IMR-90 (cell line): Measurements from ENCODE around the gene C1QTNF1. TPM values are rescaled to one million over a fixed set of nuclear protein-coding genes. Genes with fewer than 3 reads are reported as not detected.

Experiments
- ATAC-seq: fragments of 200-7000 bp; cut with Tn5 transposase; 2 replicates; pipeline ENCODE4 v1.9.1; 2020; ENCODE audit warnings: low read depth, mild to moderate bottlenecking, moderate library complexity
- BruUV-seq: library from RNA; stranded (reverse); fragments of 400-500 nt; replicated peaks from 2 replicates; lab custom pipeline; 2021; lab: Mats Ljungman, UMichigan
- CTCF ChIA-PET: fragments of 300-600 bp; formaldehyde crosslinking; extraction: SDS; loops from one replicate; lab custom pipeline; 2021; ENCODE audit warnings: antibody characterized with exemption; lab: Yijun Ruan, JAX
- POLR2A ChIA-PET: fragments of 300-600 bp; sonication (Branson Sonifier 250); formaldehyde crosslinking; loops from one replicate; lab custom pipeline; 2022; ENCODE audit warnings: antibody characterized with exemption; ENCODE audit not compliant: unreplicated experiment; lab: Charles Lee
- DNase-seq: peaks from one replicate; pipeline ENCODE4 v3.0.0; 2013
- H2AFZ ChIP-seq: replicated peaks from 2 replicates; pipeline ENCODE3; 2013; ENCODE audit warnings: low read length, mild to moderate bottlenecking; ENCODE audit not compliant: poor library complexity
- H2AK5ac ChIP-seq: 2 replicates; pipeline ENCODE4 v1.6.1; 2013; ENCODE audit warnings: low read depth, low read length, inconsistent platforms
- H2AK9ac ChIP-seq: replicated peaks from 2 replicates; pipeline ENCODE3; 2013; ENCODE audit warnings: mild to moderate bottlenecking, low read depth, low read length, moderate library complexity; ENCODE audit not compliant: poor library complexity
- H2BK120ac ChIP-seq: 2 replicates; pipeline ENCODE4 v1.6.1; 2013; ENCODE audit warnings: low read depth, low read length, inconsistent platforms
- H2BK15ac ChIP-seq: 3 replicates; pipeline ENCODE4 v1.6.1; 2013; ENCODE audit warnings: low read depth, low read length, inconsistent platforms
- H2BK20ac ChIP-seq: 2 replicates; pipeline ENCODE4 v1.6.1; 2013; ENCODE audit warnings: low read depth, mild to moderate bottlenecking, inconsistent platforms, low read length, moderate library complexity
- H2BK5ac ChIP-seq: 2 replicates; pipeline ENCODE4 v1.6.1; 2013; ENCODE audit warnings: mild to moderate bottlenecking, low read depth, low read length, inconsistent platforms; ENCODE audit not compliant: poor library complexity, severe bottlenecking
- H3K14ac ChIP-seq: replicated peaks from 2 replicates; pipeline ENCODE4 v1.6.1; 2013; ENCODE audit warnings: low read depth, low read length, inconsistent platforms
- H3K18ac ChIP-seq: 2 replicates; pipeline ENCODE4 v1.6.1; 2013; ENCODE audit warnings: low read depth, low read length, control low read depth
- H3K23ac ChIP-seq: 2 replicates; pipeline ENCODE4 v1.6.1; 2013; ENCODE audit warnings: low read depth, low read length, inconsistent platforms
- H3K27ac ChIP-seq: 2 replicates; pipeline ENCODE4 v1.5.1; 2013; ENCODE audit warnings: mild to moderate bottlenecking, control low read depth, low read length; ENCODE audit not compliant: insufficient read depth
- H3K27me3 ChIP-seq: 2 replicates; pipeline ENCODE4 v1.6.1; 2013; ENCODE audit warnings: low read length; ENCODE audit not compliant: control insufficient read depth, insufficient read depth
- H3K36me3 ChIP-seq: 2 replicates; pipeline ENCODE4 v1.6.1; 2013; ENCODE audit warnings: low read length, mixed read lengths; ENCODE audit not compliant: control insufficient read depth, insufficient read depth
- H3K4ac ChIP-seq: 2 replicates; pipeline ENCODE4 v1.6.1; 2013; ENCODE audit warnings: low read depth, low read length, inconsistent platforms
- H3K4me1 ChIP-seq: 2 replicates; pipeline ENCODE4 v1.6.1; 2013; ENCODE audit warnings: low read length, mixed read lengths; ENCODE audit not compliant: control insufficient read depth, insufficient read depth
- H3K4me2 ChIP-seq: 2 replicates; pipeline ENCODE4 v1.6.1; 2013; ENCODE audit warnings: low read depth, mild to moderate bottlenecking, control low read depth, low read length, moderate library complexity
- H3K4me3 ChIP-seq: 2 replicates; pipeline ENCODE4 v1.5.1; 2013; ENCODE audit warnings: low read depth, mild to moderate bottlenecking, control low read depth, low read length, moderate library complexity; ENCODE audit not compliant: insufficient read depth
- H3K56ac ChIP-seq: 2 replicates; pipeline ENCODE4 v1.6.1; 2013; ENCODE audit warnings: low read length, inconsistent platforms; ENCODE audit not compliant: insufficient read depth; ENCODE audit errors: extremely low read depth
- H3K79me1 ChIP-seq, 2 experiments: 2 replicates each; pipeline ENCODE4 v1.6.1; 2013; ENCODE audit warnings: low read length in 2 of 2, inconsistent platforms in 1 of 2, low read depth in 1 of 2
- H3K9ac ChIP-seq: 2 replicates; pipeline ENCODE4 v1.6.1; 2013; ENCODE audit warnings: low read depth, low read length, control low read depth
- H3K9me1 ChIP-seq: 2 replicates; pipeline ENCODE4 v1.6.1; 2013; ENCODE audit warnings: low read length, inconsistent platforms; ENCODE audit not compliant: insufficient read depth
- H3K9me3 ChIP-seq: 2 replicates; pipeline ENCODE4 v1.6.1; 2013; ENCODE audit warnings: low read length; ENCODE audit not compliant: control insufficient read depth, insufficient read depth
- H4K20me1 ChIP-seq: 2 replicates; pipeline ENCODE4 v1.6.1; 2013; ENCODE audit warnings: low read length, inconsistent platforms; ENCODE audit not compliant: insufficient read depth
- H4K5ac ChIP-seq: 2 replicates; pipeline ENCODE4 v1.6.1; 2013; ENCODE audit warnings: mild to moderate bottlenecking, low read depth, low read length, control low read depth
- H4K8ac ChIP-seq, 2 experiments: 2 replicates each; pipeline ENCODE4 v1.6.1; 2013; ENCODE audit warnings: low read depth in 2 of 2, low read length in 2 of 2, control low read depth in 1 of 2, inconsistent platforms in 1 of 2
- H4K91ac ChIP-seq: 2 replicates; pipeline ENCODE4 v1.6.1; 2013; ENCODE audit warnings: low read depth, low read length, inconsistent platforms; ENCODE audit not compliant: insufficient read depth
- BHLHE40 ChIP-seq: fragments of 150-350 bp; IDR thresholded peaks from 2 replicates; pipeline ENCODE4 v1.6.1; 2016; ENCODE audit warnings: mild to moderate bottlenecking, low read depth, low read length
- CEBPB ChIP-seq: IDR thresholded peaks from 2 replicates; pipeline ENCODE4 v1.6.1; 2012; ENCODE audit warnings: low read depth, low read length, improper control_type of control experiment
- CHD1 ChIP-seq: IDR thresholded peaks from 2 replicates; pipeline ENCODE4 v1.6.1; 2012; ENCODE audit warnings: low read depth, low read length, improper control_type of control experiment
- CTCF ChIP-seq: conservative IDR thresholded peaks from 2 replicates; pipeline ENCODE4 v1.5.1; 2012; ENCODE audit warnings: mild to moderate bottlenecking, low read depth, low read length, improper control_type of control experiment
- FOS ChIP-seq: fragments of 150-350 bp; IDR thresholded peaks from 2 replicates; pipeline ENCODE4 v1.6.1; 2016; ENCODE audit warnings: low read depth, low read length
- MAFK ChIP-seq: IDR thresholded peaks from 2 replicates; pipeline ENCODE4 v1.6.1; 2012; ENCODE audit warnings: low read depth, low read length, improper control_type of control experiment
- MAZ ChIP-seq: IDR thresholded peaks from 2 replicates; pipeline ENCODE4 v1.6.1; 2012; ENCODE audit warnings: low read depth, mild to moderate bottlenecking, low read length, improper control_type of control experiment, moderate library complexity, borderline replicate concordance
- MXI1 ChIP-seq: IDR thresholded peaks from 2 replicates; pipeline ENCODE4 v1.6.1; 2012; ENCODE audit warnings: low read depth, mild to moderate bottlenecking, low read length, moderate library complexity, borderline replicate concordance
- NFE2L2 ChIP-seq: fragments of 150-350 bp; IDR thresholded peaks from 2 replicates; pipeline ENCODE4 v1.6.1; 2016; ENCODE audit warnings: low read depth, mild to moderate bottlenecking, low read length
- POLR2A ChIP-seq: IDR thresholded peaks from 2 replicates; pipeline ENCODE4 v1.6.1; 2012; ENCODE audit warnings: mild to moderate bottlenecking, low read depth, low read length
- RAD21 ChIP-seq: IDR thresholded peaks from 2 replicates; pipeline ENCODE4 v1.6.1; 2012; ENCODE audit warnings: low read length, improper control_type of control experiment
- RCOR1 ChIP-seq: IDR thresholded peaks from 2 replicates; pipeline ENCODE4 v1.6.1; 2012; ENCODE audit warnings: mild to moderate bottlenecking, low read length, improper control_type of control experiment; ENCODE audit not compliant: insufficient replicate concordance
- RFX5 ChIP-seq: IDR thresholded peaks from 2 replicates; pipeline ENCODE4 v1.8.0; 2012; ENCODE audit warnings: low read depth, mild to moderate bottlenecking, low read length, moderate library complexity
- SMC3 ChIP-seq: fragments of 150-350 bp; IDR thresholded peaks from 2 replicates; pipeline ENCODE4 v1.6.1; 2016; ENCODE audit warnings: low read depth, mild to moderate bottlenecking, antibody characterized with exemption, low read length, moderate library complexity
- USF2 ChIP-seq: fragments of 150-350 bp; IDR thresholded peaks from 2 replicates; pipeline ENCODE4 v1.6.1; 2017; ENCODE audit warnings: mild to moderate bottlenecking, antibody characterized with exemption, low read length, low read depth
- WGBS, 2 experiments: methylation state at CpG; one replicate each; pipeline versions ENCODE4 v1.1.5 to v1.1.7; 2013; ENCODE audit warnings: missing lambda C conversion rate in 2 of 2; ENCODE audit not compliant: insufficient read length in 1 of 2; ENCODE audit errors: extremely low coverage in 2 of 2; 5-methylcytosine and 5-hydroxymethylcytosine counted together
- dilution Hi-C: fragments of 300-500 bp; cut with HindIII; formaldehyde crosslinking; loops from one replicate; pipeline ENCODE4 v1.14.3; 2018; ENCODE audit warnings: low sequenced_read_pairs; ENCODE audit not compliant: unreplicated experiment
- in situ Hi-C: fragments of 300-500 bp; cut with MboI; formaldehyde crosslinking; loops from 3 replicates; pipeline ENCODE4 v1.14.3; 2019; ENCODE audit warnings: low sequenced_read_pairs, inconsistent platforms, mixed read lengths
- intact Hi-C: fragments of 100-400 bp; cut with micrococcal nuclease; formaldehyde crosslinking; loops from 2 replicates; pipeline ENCODE4 v1.10.0; 2022
- polyA plus RNA-seq, 3 experiments: library from polyadenylated mRNA; depleted of rRNA; stranded (reverse); fragments of >200 nt; gene quantifications; 2 replicates each; pipeline ENCODE4 v1.2.3, GENCODE V29; 2012; ENCODE audit warnings: low replicate concordance in 1 of 3
- total RNA-seq: library from RNA; depleted of rRNA; stranded (reverse); fragments of >200 nt; gene quantifications from 2 replicates; pipeline ENCODE4 v1.2.3, GENCODE V29; 2012

Gene C1QTNF1
- total and polyA plus RNA-seq, 2 of the 4 experiments (the other 2 are of a cell fraction) = 3.4 to 8.4 TPM

DNA sequence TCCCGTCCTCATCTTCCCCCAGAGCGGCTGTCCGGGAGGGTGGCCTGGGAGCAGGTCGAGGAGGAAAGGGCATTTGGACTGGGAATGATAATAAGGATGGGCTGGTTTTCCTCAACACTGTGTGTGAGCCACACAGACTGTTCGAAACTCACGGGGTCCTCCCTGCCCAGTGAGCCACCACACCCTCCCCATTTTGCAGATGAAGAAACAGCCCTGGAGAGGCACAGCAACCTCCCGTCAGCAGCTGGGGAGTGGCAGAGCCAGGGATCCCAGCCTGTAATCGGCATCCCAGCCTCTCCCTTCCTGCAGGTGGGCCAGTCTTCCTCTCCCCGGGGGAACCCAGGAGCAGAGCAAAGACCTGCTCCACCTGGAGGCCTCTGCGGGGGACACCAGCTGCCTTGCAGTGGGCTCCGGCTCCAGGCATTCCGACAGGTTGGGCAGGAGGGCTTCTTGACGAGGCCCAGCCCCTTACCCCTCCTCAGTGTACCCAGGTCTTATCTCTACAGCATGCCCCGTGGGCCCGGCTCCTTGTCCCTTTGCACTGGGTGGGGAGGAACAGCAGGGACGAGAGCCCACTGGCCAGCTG, 74.4 kb downstream of the C1QTNF1 start:
- Histone ChIP-seq H3K9me1 (no peaks in the 10 kb centered on the region), H3K36me3 (no peaks in the 10 kb centered on the region), H3K14ac (no peak overlapping the region), H2AK5ac (no peak overlapping the region), H3K9me3 (no peaks in the 10 kb centered on the region), H3K9ac (no peak overlapping the region), H2AFZ (no peak overlapping the region), H3K27ac (no peak overlapping the region), H4K8ac (no peak overlapping the region), H3K27me3 (peaks cover 84% of the 10 kb centered on the region), H3K4me3 (no peak overlapping the region), H4K5ac (no peak overlapping the region), H2BK20ac (no peak overlapping the region), H3K18ac (no peak overlapping the region), H3K79me1 (no peaks in the 10 kb centered on the region), H3K4me1 (no peaks in the 10 kb centered on the region), H3K56ac (no peak overlapping the region), H2BK15ac (no peak overlapping the region), H4K91ac (no peak overlapping the region), H3K4me2 (no peak overlapping the region), H3K23ac (no peak overlapping the region), H3K4ac (no peak overlapping the region), H2BK5ac (no peak overlapping the region), H2AK9ac (no peak overlapping the region), H2BK120ac (no peak overlapping the region), H4K20me1 (no peaks in the 10 kb centered on the region)
- no TSS peak for BruUV-seq
- 53% methylated on average over 3 of the region's 16 CpGs; no CpG with 5 or more reads in 1 of the 2 experiments for WGBS, 2 experiments
- no peak for DNase-seq
- TF ChIP-seq RFX5 (no peak), FOS (no peak), MXI1 (no peak), POLR2A (no peak), CTCF (no peak), MAZ (no peak), NFE2L2 (no peak), MAFK (no peak), CHD1 (no peak), USF2 (no peak), BHLHE40 (no peak), CEBPB (no peak), RCOR1 (no peak), RAD21 (no peak), SMC3 (no peak)
- POLR2A ChIA-PET = no interaction called here
- intact Hi-C loops = no loop called here
- CTCF ChIA-PET = no interaction called here
- dilution Hi-C loops = no loop called here
- in situ Hi-C loops = loop anchor here (25.0 kb wide), 1 partner anchor 614 kb away; no protein-coding TSS in a partner anchor
- no peak for ATAC-seq
